Osteocyte (in vitro differentiated cells): ENCODE measurements around the gene APOB. TPM values are rescaled to one million over a fixed set of nuclear protein-coding genes. Genes with fewer than 3 reads are reported as not detected.

Experiments used
- DNase-seq: peaks from one replicate; pipeline ENCODE4 v3.0.0; 2021; ENCODE audit warnings: mixed read lengths; ENCODE audit not compliant: unreplicated experiment; ENCODE audit errors: extremely low spot score
- H3K27ac Mint-ChIP-seq: one replicate; pipeline ENCODE4 v1.8.0; 2021; ENCODE audit warnings: mild to moderate bottlenecking, mixed read lengths; ENCODE audit not compliant: unreplicated experiment
- H3K27me3 Mint-ChIP-seq: one replicate; pipeline ENCODE4 v1.8.0; 2021; ENCODE audit warnings: mixed read lengths; ENCODE audit not compliant: unreplicated experiment
- H3K36me3 Mint-ChIP-seq: one replicate; pipeline ENCODE4 v1.8.0; 2021; ENCODE audit warnings: mixed read lengths; ENCODE audit not compliant: unreplicated experiment
- H3K4me1 Mint-ChIP-seq: one replicate; pipeline ENCODE4 v1.8.0; 2021; ENCODE audit warnings: mixed read lengths; ENCODE audit not compliant: unreplicated experiment
- H3K4me3 Mint-ChIP-seq: one replicate; pipeline ENCODE4 v1.8.0; 2021; ENCODE audit warnings: mild to moderate bottlenecking, moderate library complexity, mixed read lengths; ENCODE audit not compliant: unreplicated experiment
- H3K9me3 Mint-ChIP-seq: one replicate; pipeline ENCODE4 v1.8.0; 2021; ENCODE audit warnings: mixed read lengths; ENCODE audit not compliant: unreplicated experiment
- total RNA-seq: library from RNA; stranded (reverse); gene quantifications from 2 replicates; pipeline ENCODE4 v1.2.1, GENCODE V29; 2021
- TF ChIP-seq, protein P1 (sequence below): fragments of 200-600 bp; sonication (generic); IDR thresholded peaks from 2 replicates; pipeline ENCODE4 v1.5.0; 2021; ENCODE audit warnings: antibody characterized with exemption, mild to moderate bottlenecking, moderate library complexity

The APOB gene
- total RNA-seq, 1 donor from 2014 or later: 0.21 TPM

DNA sequence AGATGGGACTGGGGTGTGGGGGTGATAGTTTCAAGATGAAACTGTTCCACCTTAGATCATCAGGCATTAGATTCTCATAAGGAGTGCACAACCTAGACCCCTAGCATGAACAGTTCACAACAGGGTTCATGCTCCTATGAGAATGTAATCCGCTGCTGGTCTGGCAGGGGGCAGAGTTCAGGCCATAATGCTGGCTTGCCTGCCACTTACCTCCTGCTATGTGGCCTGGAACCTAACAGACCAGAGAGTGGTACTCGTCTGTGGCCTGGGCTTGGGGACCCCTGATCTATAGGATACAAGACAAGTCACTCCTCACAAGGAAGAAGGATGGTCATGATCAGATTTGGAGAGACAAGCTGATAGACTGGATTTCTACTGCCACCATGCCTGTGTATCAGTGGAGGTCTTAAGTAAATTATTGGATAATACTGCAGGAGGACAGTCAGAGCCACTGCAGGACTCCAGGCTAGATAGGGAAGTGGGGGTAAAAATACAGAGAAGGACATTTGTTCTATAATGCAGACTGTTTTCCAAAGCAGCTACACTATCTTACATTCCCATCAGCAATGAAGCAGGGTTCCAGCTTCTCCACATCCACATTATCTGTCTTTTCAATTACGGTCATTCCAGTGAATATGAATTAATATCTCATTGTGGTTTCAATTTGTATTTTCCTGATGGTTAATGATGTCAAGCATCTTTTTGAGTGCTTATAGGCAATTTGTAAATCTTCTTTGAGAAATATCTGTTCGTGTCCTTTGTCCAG lies 28.8 kb upstream of the APOB start:
- Mint-ChIP-seq H3K9me3 (no peaks in the 10 kb centered on the region), H3K27me3 (peaks cover 28% of the 10 kb centered on the region), H3K27ac (no peak overlapping the region), H3K4me1 (no peaks in the 10 kb centered on the region), H3K4me3 (no peak overlapping the region), H3K36me3 (no peaks in the 10 kb centered on the region)
- TF ChIP-seq, protein P1, sequence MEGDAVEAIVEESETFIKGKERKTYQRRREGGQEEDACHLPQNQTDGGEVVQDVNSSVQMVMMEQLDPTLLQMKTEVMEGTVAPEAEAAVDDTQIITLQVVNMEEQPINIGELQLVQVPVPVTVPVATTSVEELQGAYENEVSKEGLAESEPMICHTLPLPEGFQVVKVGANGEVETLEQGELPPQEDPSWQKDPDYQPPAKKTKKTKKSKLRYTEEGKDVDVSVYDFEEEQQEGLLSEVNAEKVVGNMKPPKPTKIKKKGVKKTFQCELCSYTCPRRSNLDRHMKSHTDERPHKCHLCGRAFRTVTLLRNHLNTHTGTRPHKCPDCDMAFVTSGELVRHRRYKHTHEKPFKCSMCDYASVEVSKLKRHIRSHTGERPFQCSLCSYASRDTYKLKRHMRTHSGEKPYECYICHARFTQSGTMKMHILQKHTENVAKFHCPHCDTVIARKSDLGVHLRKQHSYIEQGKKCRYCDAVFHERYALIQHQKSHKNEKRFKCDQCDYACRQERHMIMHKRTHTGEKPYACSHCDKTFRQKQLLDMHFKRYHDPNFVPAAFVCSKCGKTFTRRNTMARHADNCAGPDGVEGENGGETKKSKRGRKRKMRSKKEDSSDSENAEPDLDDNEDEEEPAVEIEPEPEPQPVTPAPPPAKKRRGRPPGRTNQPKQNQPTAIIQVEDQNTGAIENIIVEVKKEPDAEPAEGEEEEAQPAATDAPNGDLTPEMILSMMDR: no peak
- no peak for DNase-seq

DNA sequence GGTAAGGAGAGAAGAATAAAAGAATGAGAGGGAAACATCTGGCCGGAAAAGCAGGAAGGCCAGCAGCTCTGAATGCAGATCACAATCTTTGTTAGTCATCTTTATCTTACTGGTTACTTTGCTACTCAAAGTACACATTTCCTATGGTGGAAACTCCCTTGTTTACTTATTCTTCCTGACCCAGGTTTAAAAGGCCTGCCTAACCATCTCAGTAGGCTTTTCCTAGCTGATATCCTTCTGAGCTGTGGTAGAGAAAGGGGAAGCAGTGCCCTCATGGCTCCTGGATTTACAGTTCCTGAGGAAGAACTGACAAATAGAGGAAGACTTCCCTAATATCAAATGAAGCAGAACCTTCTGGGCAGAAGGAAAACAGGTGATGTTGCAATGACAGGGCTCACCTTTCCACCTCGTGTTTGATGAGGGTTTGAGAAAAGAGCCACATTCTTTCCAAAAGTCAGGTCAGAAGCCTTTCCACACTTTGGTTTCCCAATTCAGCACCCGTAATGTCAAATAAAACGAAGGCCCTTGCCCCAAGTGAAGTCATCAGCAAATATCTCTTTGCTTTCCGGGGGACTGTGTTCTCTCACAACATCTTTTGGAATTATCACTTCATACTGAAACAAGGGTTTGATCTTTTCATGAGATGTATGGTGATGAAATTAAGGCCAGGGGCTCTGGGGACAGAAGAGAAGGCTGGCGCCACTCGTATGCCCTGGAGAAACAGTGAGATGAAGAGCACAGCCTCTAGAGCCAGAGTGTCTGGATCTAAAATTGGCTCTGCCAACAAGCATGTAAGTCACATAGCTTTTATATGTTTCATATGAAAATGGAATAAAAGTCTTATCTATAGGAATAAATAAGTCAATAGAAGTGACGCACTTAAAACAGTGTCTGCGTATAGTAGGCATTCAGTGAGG lies 26.7 kb upstream of the APOB start:
- H3K4me3 Mint-ChIP-seq: no peak overlapping the region
- H3K27ac Mint-ChIP-seq: no peak overlapping the region
- peaks cover 29% of the 10 kb centered on the region for H3K27me3 Mint-ChIP-seq
- H3K9me3 Mint-ChIP-seq: no peaks in the 10 kb centered on the region
- H3K4me1 Mint-ChIP-seq: no peaks in the 10 kb centered on the region
- no peak for DNase-seq
- TF ChIP-seq, protein P1: no peak
- H3K36me3 Mint-ChIP-seq: no peaks in the 10 kb centered on the region

DNA sequence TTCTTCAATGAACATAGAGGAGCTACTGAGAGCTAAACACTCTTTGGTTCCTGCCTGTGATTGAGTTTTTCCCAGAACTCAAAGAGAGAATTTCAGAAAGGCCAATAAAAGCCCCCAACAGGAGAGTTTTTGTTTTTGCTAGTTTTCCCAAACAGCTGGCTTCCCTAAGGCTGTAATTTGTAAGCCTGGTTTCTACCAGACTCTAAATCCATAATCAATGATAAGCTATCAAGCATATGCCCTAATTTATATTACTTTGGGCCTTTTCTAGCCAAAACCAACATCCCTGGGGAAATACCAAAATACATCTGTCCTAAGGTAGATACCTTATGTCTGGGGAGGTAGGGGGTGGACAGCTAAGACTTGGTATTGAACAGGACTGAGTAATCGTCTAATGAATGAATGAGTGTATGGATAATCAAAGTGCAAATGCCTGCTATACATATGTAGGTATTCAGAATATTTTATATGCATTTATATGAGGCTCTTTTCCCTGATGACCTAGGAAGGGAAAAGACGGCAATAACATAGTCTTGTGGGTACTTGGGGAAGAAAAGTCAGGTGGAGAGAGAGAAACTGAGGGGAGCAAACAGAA lies 26.0 kb upstream of the APOB start:
- H3K27ac Mint-ChIP-seq: no peak overlapping the region
- no peak overlapping the region for H3K4me3 Mint-ChIP-seq
- H3K4me1 Mint-ChIP-seq: no peaks in the 10 kb centered on the region

DNA sequence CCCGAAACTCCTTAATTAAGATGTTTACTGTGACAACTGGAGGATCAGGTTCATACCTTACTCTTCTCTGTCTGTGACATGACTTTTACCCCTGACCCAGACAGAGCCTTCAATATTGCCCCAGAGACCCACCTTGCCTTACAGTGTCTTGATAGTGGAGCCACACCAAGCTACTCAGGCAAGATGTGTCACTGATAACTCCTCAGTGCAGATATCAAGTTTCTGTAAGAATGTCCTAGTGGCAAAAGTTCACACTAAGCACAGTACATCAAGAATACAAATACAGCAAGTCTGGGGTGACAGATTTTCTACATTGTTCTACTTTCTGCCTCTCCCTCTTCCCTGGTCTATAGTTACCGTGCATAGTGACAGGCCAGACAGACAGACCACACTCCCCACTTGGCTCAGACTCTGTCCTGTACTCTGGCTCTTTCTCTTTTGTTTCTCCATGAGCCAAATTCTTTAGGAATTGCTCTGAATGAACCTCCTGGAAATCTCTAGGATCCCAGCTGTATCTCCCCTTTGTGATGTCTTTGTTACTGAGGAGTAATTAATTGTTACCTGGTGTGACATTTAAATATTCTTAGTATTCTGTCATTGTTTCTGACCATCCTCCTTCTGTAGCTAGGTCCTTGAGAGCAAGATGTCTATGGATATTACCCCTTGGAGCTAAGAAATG lies 24.1 kb upstream of the APOB start:
- TF ChIP-seq, protein P1: no peak
- H3K27ac Mint-ChIP-seq: no peak overlapping the region
- peaks cover 29% of the 10 kb centered on the region for H3K27me3 Mint-ChIP-seq
- no peaks in the 10 kb centered on the region for H3K9me3 Mint-ChIP-seq
- no peaks in the 10 kb centered on the region for H3K36me3 Mint-ChIP-seq
- DNase-seq: no peak
- H3K4me1 Mint-ChIP-seq: no peaks in the 10 kb centered on the region
- H3K4me3 Mint-ChIP-seq: no peak overlapping the region

More for the DNA sequence above, 26.0 kb upstream of the APOB start:
- Mint-ChIP-seq H3K27me3 (peaks cover 34% of the 10 kb centered on the region), H3K9me3 (no peaks in the 10 kb centered on the region), H3K36me3 (no peaks in the 10 kb centered on the region)
- no peak for DNase-seq
- TF ChIP-seq, protein P1: no peak
